Endothelial cell (in vitro differentiated cells): ENCODE results near the gene GFOD1. TPM values are rescaled to one million over a fixed set of nuclear protein-coding genes. Genes with fewer than 3 reads are reported as not detected.

Experiments used
- DNase-seq: peaks from one replicate; pipeline ENCODE4 v3.0.0; 2021; ENCODE audit warnings: low spot score
- H3K27ac Mint-ChIP-seq: one replicate; pipeline ENCODE4 v1.8.0; 2021; ENCODE audit warnings: mixed read lengths, inconsistent platforms; ENCODE audit not compliant: unreplicated experiment
- H3K27me3 Mint-ChIP-seq: one replicate; pipeline ENCODE4 v1.8.0; 2021; ENCODE audit warnings: mild to moderate bottlenecking, moderate library complexity, mixed read lengths, inconsistent platforms; ENCODE audit not compliant: unreplicated experiment
- H3K36me3 Mint-ChIP-seq: one replicate; pipeline ENCODE4 v1.8.0; 2021; ENCODE audit warnings: mild to moderate bottlenecking, low read depth, mixed read lengths, inconsistent platforms; ENCODE audit not compliant: unreplicated experiment
- H3K4me1 Mint-ChIP-seq: one replicate; pipeline ENCODE4 v1.8.0; 2021; ENCODE audit warnings: mild to moderate bottlenecking, mixed read lengths, inconsistent platforms; ENCODE audit not compliant: unreplicated experiment
- H3K4me3 Mint-ChIP-seq: one replicate; pipeline ENCODE4 v1.8.0; 2021; ENCODE audit warnings: mild to moderate bottlenecking, mixed read lengths, inconsistent platforms; ENCODE audit not compliant: unreplicated experiment
- H3K9me3 Mint-ChIP-seq: one replicate; pipeline ENCODE4 v1.8.0; 2021; ENCODE audit warnings: mixed read lengths, inconsistent platforms; ENCODE audit not compliant: unreplicated experiment
- CTCF ChIP-seq: fragments of 200-600 bp; sonication (generic); IDR thresholded peaks from one replicate; pipeline ENCODE4 v1.5.0; 2021; ENCODE audit warnings: antibody characterized with exemption; ENCODE audit not compliant: unreplicated experiment
- total RNA-seq: library from RNA; stranded (reverse); fragmentation: NEBNext Ultra II Directional; extraction: Animal tissue kit (Norgen Biotek cat#: 25700); gene quantifications from one replicate; pipeline ENCODE4 v1.2.1, GENCODE V29; 2021; ENCODE audit not compliant: unreplicated experiment

Gene GFOD1
- total RNA-seq, 1 donor from 2014 or later: 47.6 TPM

- no peak for DNase-seq
- no peak for TF ChIP-seq CTCF
- H3K27ac Mint-ChIP-seq: no peak overlapping the region
These were observed 29.7 kb upstream of the GFOD1 start for GRCh38 chr6:13517116-13517515.

GRCh38 chr6:13515912-13516311 is 28.5 kb upstream of the GFOD1 start:
- DNase-seq: no peak
- H3K27me3 Mint-ChIP-seq: no peaks in the 10 kb centered on the region
- no peaks in the 10 kb centered on the region for H3K4me1 Mint-ChIP-seq
- no peaks in the 10 kb centered on the region for H3K9me3 Mint-ChIP-seq
- H3K27ac Mint-ChIP-seq: no peak overlapping the region
- H3K36me3 Mint-ChIP-seq: peaks cover 10% of the 10 kb centered on the region
- TF ChIP-seq CTCF: no peak
- H3K4me3 Mint-ChIP-seq: no peak overlapping the region

More at GRCh38 chr6:13517116-13517515, 29.7 kb upstream of the GFOD1 start:
- H3K4me3 Mint-ChIP-seq: no peak overlapping the region
- no peaks in the 10 kb centered on the region for H3K27me3 Mint-ChIP-seq
- H3K9me3 Mint-ChIP-seq: no peaks in the 10 kb centered on the region
- H3K4me1 Mint-ChIP-seq: no peaks in the 10 kb centered on the region
- H3K36me3 Mint-ChIP-seq: peaks cover 10% of the 10 kb centered on the region

- Mint-ChIP-seq H3K27ac (no peak overlapping the region), H3K27me3 (peaks cover 2% of the 10 kb centered on the region), H3K4me1 (no peaks in the 10 kb centered on the region), H3K4me3 (no peak overlapping the region), H3K36me3 (peaks cover 6% of the 10 kb centered on the region), H3K9me3 (no peaks in the 10 kb centered on the region)
- DNase-seq: no peak
- TF ChIP-seq CTCF: no peak
These were observed 26.5 kb upstream of the GFOD1 start for GRCh38 chr6:13513626-13514502.

- no peaks in the 10 kb centered on the region for H3K9me3 Mint-ChIP-seq
- peaks cover 6% of the 10 kb centered on the region for H3K36me3 Mint-ChIP-seq
- no peak overlapping the region for H3K4me3 Mint-ChIP-seq
- TF ChIP-seq CTCF: no peak
- H3K4me1 Mint-ChIP-seq: no peaks in the 10 kb centered on the region
- no peak overlapping the region for H3K27ac Mint-ChIP-seq
- no peak for DNase-seq
- H3K27me3 Mint-ChIP-seq: peaks cover 2% of the 10 kb centered on the region
These were observed 25.5 kb upstream of the GFOD1 start for GRCh38 chr6:13512900-13513299.
